Fibroblast of skin of right biceps (primary cell): ENCODE data around the gene CCDC73.
A peak's percentile ranks its signal among the peaks of the same experiment; 100 is the strongest.
"Not testable (repeated sequence)": the region's sequence is repeated elsewhere in the genome, so short reads cannot be mapped to it uniquely, and the experiment has no call there.

Experiments used
- DNase-seq: peaks from one replicate; pipeline ENCODE4 v3.0.0-alpha.2; 2013

CCDC73 gene

GRCh38 chr11:32794439-32794838 lies at the start of gene CCDC73:
CCDC73 (minus strand) TSS chr11:32794662; CDS start chr11:32760243, 34,419 bp downstream.
- DNase-seq, result no peak

- no peak for DNase-seq
These were observed 49.1 kb upstream of the CCDC73 start for GRCh38 chr11:32843544-32843943.

DNA sequence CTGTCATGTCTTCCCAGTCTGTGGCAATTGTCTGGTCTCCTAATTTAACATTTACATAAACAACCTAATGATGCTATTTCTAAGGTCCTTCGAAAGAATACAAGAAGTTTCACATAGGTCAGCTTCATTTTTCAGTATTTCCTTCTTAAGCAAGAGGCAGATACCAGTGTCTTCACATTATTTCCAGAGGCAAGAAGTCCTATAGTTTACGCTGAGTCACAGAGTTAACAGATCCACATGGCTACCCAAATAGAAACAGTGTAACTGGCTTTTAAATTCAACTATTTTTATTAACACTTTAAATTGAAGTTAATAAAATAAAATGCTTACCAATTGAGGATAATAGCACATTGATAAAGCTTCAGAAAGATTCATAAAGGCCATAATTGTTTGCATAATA lies 46.1 kb upstream of the CCDC73 start:
- no peak for DNase-seq

GRCh38 chr11:32839308-32839707 lies 44.8 kb upstream of the CCDC73 start:
- DNase-seq, result no peak

DNA sequence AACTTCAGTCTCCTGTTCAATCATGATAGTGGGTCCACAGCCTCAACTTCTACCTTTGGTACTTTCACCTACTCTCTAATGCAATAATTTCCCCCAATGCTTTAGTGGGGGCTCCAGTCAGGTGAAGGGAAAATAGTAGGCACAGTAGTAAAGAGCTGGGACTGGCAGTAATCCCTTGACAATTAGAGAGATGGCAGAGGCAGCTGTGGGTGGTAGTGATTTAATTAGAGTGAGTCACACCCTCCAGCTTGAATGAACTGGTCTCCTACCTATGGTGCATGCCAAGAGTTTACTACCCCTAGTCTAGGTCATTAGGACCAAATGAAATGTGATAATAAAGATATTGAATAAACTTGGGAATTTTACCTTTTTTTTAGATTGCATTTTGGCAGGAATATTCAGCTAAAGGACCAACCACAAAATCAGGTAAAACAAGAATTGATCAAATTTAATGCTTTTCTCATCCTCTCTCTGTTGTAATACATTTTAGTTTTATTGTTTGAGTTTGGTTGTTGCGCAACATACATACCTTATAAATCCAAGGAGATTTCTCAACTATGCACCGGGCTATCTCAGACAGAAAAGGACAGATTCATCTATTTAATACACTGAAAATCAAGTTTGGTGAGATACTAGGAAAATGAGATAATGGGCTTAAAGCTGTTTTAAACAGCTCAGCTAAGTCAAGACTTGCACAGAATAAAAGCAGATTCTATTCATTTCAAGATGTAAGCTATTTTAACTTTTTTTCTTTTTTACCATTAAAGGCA lies 44.2 kb upstream of the CCDC73 start:
- DNase-seq, result no peak

GRCh38 chr11:32836946-32837345 lies 42.5 kb upstream of the CCDC73 start:
- DNase-seq, result no peak

DNA sequence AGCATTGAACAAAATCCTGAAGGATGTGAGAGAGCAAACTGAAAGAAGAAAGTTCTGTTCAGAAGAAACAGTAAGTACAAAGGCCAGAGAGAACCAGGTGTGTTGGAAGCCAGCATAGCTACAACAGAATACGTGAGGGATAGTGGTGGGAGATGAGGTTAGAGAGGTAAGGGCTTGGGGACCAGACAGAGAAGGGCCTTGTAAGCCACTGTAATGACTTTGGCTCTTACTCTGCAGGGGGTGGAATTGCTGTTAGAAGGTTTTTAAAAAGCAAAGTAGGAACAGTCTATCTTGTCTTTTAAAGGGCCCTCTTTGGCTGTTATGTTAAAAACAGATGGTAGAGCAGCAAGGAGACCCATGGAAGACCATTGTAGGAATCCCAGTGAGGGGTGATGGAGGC lies 39.5 kb upstream of the CCDC73 start:
- DNase-seq, result no peak

DNA sequence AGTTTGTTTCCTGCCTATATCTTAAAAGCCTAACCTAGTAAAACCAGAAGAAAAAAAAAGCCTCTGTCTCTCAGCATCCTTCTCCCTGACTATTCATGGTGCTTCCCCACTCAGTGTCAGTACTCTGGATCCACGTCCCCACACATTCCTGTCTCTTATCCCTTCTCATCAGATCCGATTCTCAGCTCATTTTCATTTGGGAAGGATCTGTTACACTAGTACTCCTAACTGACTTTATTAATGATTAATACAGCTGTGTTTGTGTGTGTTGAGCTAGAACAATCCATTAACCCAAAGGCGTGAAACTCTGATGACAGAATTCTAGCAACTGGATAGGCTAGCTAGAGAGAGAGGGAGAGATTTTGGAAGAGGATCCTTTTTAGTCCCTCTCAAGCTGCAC lies 36.8 kb upstream of the CCDC73 start:
- DNase-seq, result no peak

DNA sequence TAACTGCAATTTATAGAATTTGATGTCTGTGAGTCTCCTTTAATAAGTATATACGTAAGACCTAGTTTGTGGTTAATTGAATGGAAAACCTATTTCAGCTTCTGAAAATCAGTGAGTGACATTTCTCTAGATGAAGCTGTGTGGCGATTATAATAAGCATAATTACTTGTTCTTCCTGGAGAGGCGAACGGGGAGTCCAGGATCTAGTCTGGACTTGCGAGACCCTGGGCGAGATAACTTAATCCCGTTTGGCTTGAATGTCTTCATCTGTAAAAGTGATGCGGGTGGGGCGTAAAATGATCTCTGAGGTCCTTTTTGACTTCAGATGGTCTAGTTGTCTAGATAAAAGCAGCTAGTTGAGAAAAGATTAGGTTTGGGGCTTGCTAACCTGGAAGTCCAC lies 36.3 kb upstream of the CCDC73 start:
- no peak for DNase-seq

DNA sequence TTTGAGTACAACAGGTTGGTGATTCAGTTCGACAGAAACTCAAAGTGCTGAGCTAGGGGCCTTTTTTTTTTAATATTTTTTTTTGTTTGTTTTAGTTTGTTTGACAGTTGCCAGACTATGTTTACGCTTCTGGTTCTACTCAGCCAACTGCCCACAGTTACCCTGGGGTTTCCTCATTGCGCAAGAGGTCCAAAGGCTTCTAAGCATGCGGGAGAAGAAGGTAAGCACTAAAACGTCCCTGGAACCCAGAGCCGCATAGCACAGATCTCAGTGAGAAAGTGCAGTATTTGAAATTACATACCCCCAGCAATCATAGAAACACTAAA lies 35.9 kb upstream of the CCDC73 start:
- DNase-seq, result no peak

GRCh38 chr11:32829680-32830412 lies 35.4 kb upstream of the CCDC73 start, which contains the start of gene PRRG4:
PRRG4 (plus strand) TSS chr11:32829927; CDS start chr11:32830530, 603 bp downstream.
- peak; percentile 21 for DNase-seq

GRCh38 chr11:32829157-32829679 lies 34.8 kb upstream of the CCDC73 start:
- DNase-seq, result no peak

DNA sequence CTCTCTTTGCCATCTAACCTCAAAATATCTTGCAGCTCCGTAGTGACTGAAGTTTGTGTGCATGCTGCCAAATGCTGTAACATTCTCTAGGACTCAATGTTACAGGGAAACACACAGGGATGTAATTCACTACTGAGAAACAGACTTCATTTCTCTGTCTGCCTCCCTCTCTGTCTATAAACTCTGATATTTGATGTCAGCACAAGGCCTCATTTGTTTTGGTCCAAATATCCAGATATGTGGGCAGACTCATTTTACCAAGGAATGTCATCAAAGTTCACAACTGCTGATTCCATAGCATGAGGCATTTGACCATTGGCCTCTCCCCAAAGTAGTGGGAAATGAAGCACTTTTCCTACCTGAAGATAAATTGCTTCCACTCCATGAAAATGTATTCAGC lies 32.8 kb upstream of the CCDC73 start:
- DNase-seq, result no peak

DNA sequence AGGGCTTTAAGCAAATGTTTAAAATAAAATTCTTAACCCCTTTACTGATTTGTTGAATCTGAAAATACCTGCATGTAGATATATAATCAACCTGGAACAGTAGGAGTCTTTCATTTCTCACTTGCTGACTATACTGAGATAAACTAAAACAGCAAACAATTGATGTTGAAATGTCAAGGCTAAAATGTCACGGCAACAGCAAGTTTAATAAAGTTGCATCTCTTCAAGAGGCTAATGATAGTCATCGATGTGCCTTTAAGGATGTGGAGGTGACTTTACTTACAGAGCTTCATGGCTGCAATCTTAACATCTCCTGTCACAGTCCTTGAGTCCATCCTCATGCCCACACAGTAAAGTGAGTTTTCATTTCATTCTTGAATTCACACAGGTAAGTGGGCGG lies 31.7 kb upstream of the CCDC73 start:
- no peak for DNase-seq

GRCh38 chr11:32823617-32824016 lies 29.2 kb upstream of the CCDC73 start:
- not testable (repeated sequence) for DNase-seq

GRCh38 chr11:32821917-32822560 lies 27.6 kb upstream of the CCDC73 start:
- DNase-seq, result no peak

GRCh38 chr11:32821517-32821916 lies 27.1 kb upstream of the CCDC73 start:
- DNase-seq, result peak; percentile 27

DNA sequence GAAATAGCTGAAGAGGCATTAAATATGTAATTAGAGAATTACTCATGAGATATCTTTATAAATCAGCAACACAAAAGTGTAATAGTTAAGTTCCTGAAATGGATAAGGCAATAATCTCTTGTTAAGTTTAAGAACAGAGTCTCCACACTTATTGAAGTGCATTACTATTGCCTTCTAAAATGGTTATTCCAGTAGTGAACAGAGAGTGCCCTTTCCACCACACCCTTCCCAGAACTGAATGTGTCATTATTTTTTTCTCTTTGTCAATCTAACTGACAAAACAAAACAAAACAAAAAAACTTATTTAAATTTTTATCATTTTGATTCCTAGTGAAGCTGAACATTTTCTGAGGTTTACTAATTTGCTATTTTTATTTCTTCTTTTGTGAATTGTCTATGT lies 26.0 kb upstream of the CCDC73 start:
- no peak for DNase-seq

- no peak for DNase-seq
These were observed 24.7 kb upstream of the CCDC73 start for GRCh38 chr11:32819187-32819586.

- DNase-seq, result no peak
These were observed 23.4 kb upstream of the CCDC73 start for GRCh38 chr11:32817852-32818183.

DNA sequence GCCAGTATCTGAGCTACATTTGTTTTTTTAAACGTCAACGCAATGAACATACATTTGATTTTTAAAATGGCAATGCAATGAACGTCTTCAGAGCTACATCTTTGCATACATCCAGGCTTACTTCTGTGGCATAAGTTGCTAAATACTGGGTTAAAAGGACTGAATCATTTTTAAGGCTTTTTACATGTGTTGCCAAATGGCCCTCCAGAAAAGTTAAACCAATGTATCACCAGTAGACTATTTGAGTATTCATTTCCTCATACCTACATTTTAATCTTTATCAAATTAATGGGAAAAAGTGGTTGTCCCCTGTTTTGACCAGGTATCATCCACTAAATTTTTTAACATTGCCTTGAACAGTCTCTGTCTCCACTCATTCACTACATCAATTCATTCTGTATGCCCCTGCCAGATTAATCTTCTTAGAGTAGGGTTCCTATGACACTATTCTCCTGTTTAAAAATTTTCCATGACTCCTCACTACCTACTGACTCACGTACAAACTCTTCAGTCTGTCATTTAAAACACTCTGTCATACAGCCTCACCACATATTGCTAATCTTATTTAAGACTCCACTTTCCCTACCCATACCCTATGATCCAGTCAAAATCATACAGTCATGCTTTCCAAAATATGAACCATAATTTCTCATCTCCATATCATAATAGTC lies 22.9 kb upstream of the CCDC73 start:
- peak; percentile 32 for DNase-seq

- peak; percentile 61 for DNase-seq
These were observed 14.9 kb upstream of the CCDC73 start for GRCh38 chr11:32809313-32809712.

DNA sequence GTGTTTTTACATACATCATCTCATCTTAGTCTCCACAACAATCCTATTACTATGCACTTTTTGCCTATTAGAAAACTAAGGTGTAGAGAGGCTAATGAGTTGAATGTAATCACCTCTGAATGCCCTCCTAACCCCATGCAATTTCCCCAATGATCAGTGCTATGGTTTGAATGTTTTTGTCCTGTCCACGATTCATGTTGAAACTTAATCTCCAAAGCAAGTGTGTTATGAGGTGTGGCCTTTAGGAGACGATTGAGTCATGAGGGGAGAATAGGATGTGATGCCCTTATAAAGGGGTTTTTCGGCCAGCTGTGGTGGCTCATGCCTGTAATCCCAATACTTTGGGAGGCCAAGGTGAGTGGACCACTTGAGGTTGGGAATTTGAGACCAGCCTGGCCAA lies 2.0 kb upstream of the CCDC73 start:
- no peak for DNase-seq
